GM23338 (cell line): ENCODE measurements around the gene RSRC1. TPM values are rescaled to one million over a fixed set of nuclear protein-coding genes. Genes with fewer than 3 reads are reported as not detected.

Source experiments
- ATAC-seq: fragments of 200-7000 bp; cut with Tn5 transposase; 3 replicates; pipeline ENCODE4 v1.9.1; 2020
- DNase-seq: peaks from one replicate; pipeline ENCODE4 v3.0.0-alpha.2; 2015; ENCODE audit warnings: low spot score
- H2AFZ ChIP-seq: fragments of 200-600 bp; sonication (generic); 2 replicates; pipeline ENCODE4 v1.8.0; 2016; ENCODE audit warnings: antibody characterized with exemption, mild to moderate bottlenecking, moderate library complexity
- H3F3A ChIP-seq: fragments of 200-600 bp; sonication (generic); replicated peaks from 2 replicates; pipeline ENCODE4 v1.8.0; 2017; ENCODE audit warnings: antibody characterized with exemption, mixed run types, low read depth
- H3K27ac ChIP-seq: fragments of 200-600 bp; sonication (generic); 2 replicates; pipeline ENCODE4 v1.6.1; 2016; ENCODE audit warnings: low read depth
- H3K27me3 ChIP-seq: fragments of 200-600 bp; sonication (generic); 2 replicates; pipeline ENCODE4 v1.8.0; 2016; ENCODE audit warnings: mild to moderate bottlenecking, mixed run types, moderate library complexity; ENCODE audit not compliant: insufficient read depth
- H3K36me3 ChIP-seq: fragments of 200-600 bp; sonication (generic); 2 replicates; pipeline ENCODE4 v1.8.0; 2016; ENCODE audit warnings: mild to moderate bottlenecking; ENCODE audit not compliant: insufficient read depth
- H3K4me1 ChIP-seq: fragments of 200-600 bp; sonication (generic); 2 replicates; pipeline ENCODE4 v1.8.0; 2016; ENCODE audit warnings: mild to moderate bottlenecking, moderate library complexity; ENCODE audit not compliant: insufficient read depth
- H3K4me2 ChIP-seq: fragments of 200-600 bp; sonication (generic); 2 replicates; pipeline ENCODE4 v1.7.1; 2017; ENCODE audit warnings: mixed run types
- H3K4me3 ChIP-seq: fragments of 200-600 bp; sonication (generic); 2 replicates; pipeline ENCODE4 v1.6.1; 2016; ENCODE audit warnings: mixed run types
- H3K79me2 ChIP-seq: fragments of 200-600 bp; sonication (generic); replicated peaks from 2 replicates; pipeline ENCODE4 v1.8.0; 2017; ENCODE audit warnings: mild to moderate bottlenecking; ENCODE audit not compliant: insufficient read depth
- H3K9me2 ChIP-seq: fragments of 200-600 bp; sonication (generic); 2 replicates; pipeline ENCODE4 v1.8.0; 2017; ENCODE audit not compliant: insufficient read depth
- H4K20me1 ChIP-seq: fragments of 200-600 bp; sonication (generic); replicated peaks from 2 replicates; pipeline ENCODE4 v1.8.0; 2017; ENCODE audit warnings: mild to moderate bottlenecking; ENCODE audit not compliant: insufficient read depth
- H3K27ac Mint-ChIP-seq: 2 replicates; pipeline ENCODE4 v1.8.0; 2020; ENCODE audit warnings: inconsistent platforms, mild to moderate bottlenecking, moderate library complexity, mixed read lengths
- H3K27me3 Mint-ChIP-seq: 3 replicates; pipeline ENCODE4 v1.8.0; 2022; ENCODE audit warnings: low read depth, mild to moderate bottlenecking, moderate library complexity, mixed read lengths, inconsistent platforms; ENCODE audit not compliant: insufficient read depth, poor library complexity
- H3K36me3 Mint-ChIP-seq: 3 replicates; pipeline ENCODE4 v1.8.0; 2021; ENCODE audit warnings: low read depth, mild to moderate bottlenecking, inconsistent platforms, moderate library complexity, mixed read lengths
- H3K4me1 Mint-ChIP-seq: 3 replicates; pipeline ENCODE4 v1.8.0; 2020; ENCODE audit warnings: mild to moderate bottlenecking, inconsistent platforms, mixed read lengths
- H3K4me3 Mint-ChIP-seq: 3 replicates; pipeline ENCODE4 v1.8.0; 2021; ENCODE audit warnings: moderate library complexity, mild to moderate bottlenecking, inconsistent platforms, mixed read lengths
- H3K9me3 Mint-ChIP-seq: 3 replicates; pipeline ENCODE4 v1.8.0; 2020; ENCODE audit warnings: moderate library complexity, mild to moderate bottlenecking, inconsistent platforms, mixed read lengths
- ETS1 ChIP-seq: IDR thresholded peaks from 2 replicates; pipeline ENCODE4 v1.6.1; 2016; ENCODE audit warnings: antibody characterized with exemption
- EZH2 ChIP-seq: fragments of 200-600 bp; sonication (generic); IDR thresholded peaks from one replicate; pipeline ENCODE4 v1.8.0; 2017; ENCODE audit warnings: antibody characterized with exemption, mild to moderate bottlenecking, low read depth; ENCODE audit not compliant: unreplicated experiment
- REST ChIP-seq: IDR thresholded peaks from one replicate; pipeline ENCODE4 v1.6.1; 2018; ENCODE audit warnings: antibody characterized with exemption; ENCODE audit not compliant: unreplicated experiment
- ZNF331 ChIP-seq: fragments of 250-450 bp; sonication (Bioruptor Pico); IDR thresholded peaks from 2 replicates; pipeline ENCODE4 v1.5.0; 2020; ENCODE audit warnings: low read depth, mild to moderate bottlenecking, moderate library complexity
- ZNF462 ChIP-seq: fragments of 250-450 bp; sonication (Bioruptor Pico); IDR thresholded peaks from 2 replicates; pipeline ENCODE4 v1.5.0; 2020; ENCODE audit warnings: mild to moderate bottlenecking, moderate library complexity
- polyA plus RNA-seq: library from polyadenylated mRNA; unstranded; fragments of >200 nt; fragmentation: Nextera tagmentation; extraction: Ambion mirVana; gene quantifications from 2 replicates; pipeline ENCODE4 v1.2.1, GENCODE V29; 2016
- total RNA-seq: library from RNA; depleted of rRNA; stranded (reverse); fragments of >200 nt; shearing (Covaris generic); gene quantifications from 2 replicates; pipeline ENCODE4 v1.2.3, GENCODE V29; 2014

The RSRC1 gene
- total and polyA plus RNA-seq, 2 experiments from 2014 or later, result 32.5 to 76.8 TPM

- TF ChIP-seq ZNF462 (CRISPR knock-in tag) (no peak), ETS1 (no peak), EZH2 (no peak)
Measured at GRCh38 chr3:158471639-158472294, 361.9 kb downstream of the RSRC1 start (continued).

- Histone ChIP-seq H3K4me1 (peaks cover 18% of the 10 kb centered on the region), H4K20me1 (no peaks in the 10 kb centered on the region), H2AFZ (no peak overlapping the region), H3K27me3 (no peaks in the 10 kb centered on the region), H3F3A (no peaks in the 10 kb centered on the region), H3K36me3 (no peaks in the 10 kb centered on the region), H3K4me2 (no peak overlapping the region), H3K79me2 (no peaks in the 10 kb centered on the region), H3K27ac (no peak overlapping the region), H3K9me2 (no peaks in the 10 kb centered on the region), H3K4me3 (no peak overlapping the region)
- ATAC-seq (no peak), DNase-seq (no peak)
- no peaks in the 10 kb centered on the region for H3K36me3 Mint-ChIP-seq
- H3K27ac Mint-ChIP-seq, result no peak overlapping the region
- no peaks in the 10 kb centered on the region for H3K27me3 Mint-ChIP-seq
- no peak overlapping the region for H3K4me3 Mint-ChIP-seq
- H3K9me3 Mint-ChIP-seq, result no peaks in the 10 kb centered on the region
- H3K4me1 Mint-ChIP-seq, result peaks cover 23% of the 10 kb centered on the region
- TF ChIP-seq REST, result no peak
- no peak for TF ChIP-seq EZH2
- TF ChIP-seq ETS1, result no peak
- no peak for TF ChIP-seq ZNF331 (CRISPR knock-in tag)
Measured at GRCh38 chr3:158479051-158479450, 369.2 kb downstream of the RSRC1 start.
